22Rv1 (cell line): Measurements from ENCODE around the gene TENM4.

Experiments
- H3K27ac ChIP-seq: fragments of 450-650 bp; 2 replicates; pipeline ENCODE4 v1.5.1; 2017
- ZFX ChIP-seq: fragments of 450-650 bp; IDR thresholded peaks from 2 replicates; pipeline ENCODE4 v1.6.1; 2017; ENCODE audit warnings: antibody characterized with exemption, borderline replicate concordance
- TF ChIP-seq, protein P1 (sequence below): fragments of 450-650 bp; IDR thresholded peaks from 2 replicates; pipeline ENCODE4 v1.5.1; 2017; ENCODE audit warnings: mild to moderate bottlenecking

Gene TENM4

DNA sequence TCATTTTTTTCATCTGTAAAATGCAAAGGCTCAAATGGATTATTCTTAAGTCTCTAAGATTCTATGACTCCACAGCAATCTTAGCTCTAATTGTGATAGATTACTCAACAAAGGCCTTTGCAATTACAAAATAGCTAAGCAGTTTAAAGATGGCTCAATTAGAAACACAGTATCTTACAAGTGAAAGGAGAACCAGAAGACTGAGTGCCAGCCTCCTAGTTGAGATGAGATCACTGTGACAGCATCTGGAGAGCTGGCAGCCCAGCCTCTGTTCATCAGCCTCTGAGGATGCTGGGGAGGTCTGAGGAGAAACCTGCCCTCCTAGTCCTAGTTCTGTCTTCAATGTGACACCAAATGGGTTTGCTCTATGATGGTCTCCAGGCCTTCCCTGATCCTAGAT, 707.8 kb downstream of the TENM4 start:
- TF ChIP-seq, protein P1, sequence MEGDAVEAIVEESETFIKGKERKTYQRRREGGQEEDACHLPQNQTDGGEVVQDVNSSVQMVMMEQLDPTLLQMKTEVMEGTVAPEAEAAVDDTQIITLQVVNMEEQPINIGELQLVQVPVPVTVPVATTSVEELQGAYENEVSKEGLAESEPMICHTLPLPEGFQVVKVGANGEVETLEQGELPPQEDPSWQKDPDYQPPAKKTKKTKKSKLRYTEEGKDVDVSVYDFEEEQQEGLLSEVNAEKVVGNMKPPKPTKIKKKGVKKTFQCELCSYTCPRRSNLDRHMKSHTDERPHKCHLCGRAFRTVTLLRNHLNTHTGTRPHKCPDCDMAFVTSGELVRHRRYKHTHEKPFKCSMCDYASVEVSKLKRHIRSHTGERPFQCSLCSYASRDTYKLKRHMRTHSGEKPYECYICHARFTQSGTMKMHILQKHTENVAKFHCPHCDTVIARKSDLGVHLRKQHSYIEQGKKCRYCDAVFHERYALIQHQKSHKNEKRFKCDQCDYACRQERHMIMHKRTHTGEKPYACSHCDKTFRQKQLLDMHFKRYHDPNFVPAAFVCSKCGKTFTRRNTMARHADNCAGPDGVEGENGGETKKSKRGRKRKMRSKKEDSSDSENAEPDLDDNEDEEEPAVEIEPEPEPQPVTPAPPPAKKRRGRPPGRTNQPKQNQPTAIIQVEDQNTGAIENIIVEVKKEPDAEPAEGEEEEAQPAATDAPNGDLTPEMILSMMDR: no peak
- no peak for TF ChIP-seq ZFX
- H3K27ac ChIP-seq: no peak overlapping the region

DNA sequence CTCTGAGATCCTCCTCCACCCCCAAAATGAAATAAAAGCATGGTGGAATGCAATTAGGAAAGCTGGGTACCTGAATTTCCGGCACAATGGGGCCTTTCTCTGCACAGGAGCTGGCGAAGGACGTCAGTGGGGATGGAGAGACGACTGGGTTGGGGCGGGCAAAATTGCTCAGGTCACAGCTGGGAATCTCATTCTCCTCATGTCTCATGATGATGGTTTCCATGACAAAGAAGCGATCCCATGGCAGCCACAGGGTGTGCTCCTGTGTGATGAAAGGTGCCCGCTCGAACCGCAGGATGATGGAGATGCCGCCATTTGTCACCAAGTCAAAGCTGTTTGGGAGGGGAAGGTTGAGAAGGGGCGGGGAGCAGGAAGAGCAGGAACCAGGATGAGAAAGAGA, 708.6 kb downstream of the TENM4 start:
- TF ChIP-seq, protein P1: no peak
- TF ChIP-seq ZFX: no peak
- no peak overlapping the region for H3K27ac ChIP-seq

DNA sequence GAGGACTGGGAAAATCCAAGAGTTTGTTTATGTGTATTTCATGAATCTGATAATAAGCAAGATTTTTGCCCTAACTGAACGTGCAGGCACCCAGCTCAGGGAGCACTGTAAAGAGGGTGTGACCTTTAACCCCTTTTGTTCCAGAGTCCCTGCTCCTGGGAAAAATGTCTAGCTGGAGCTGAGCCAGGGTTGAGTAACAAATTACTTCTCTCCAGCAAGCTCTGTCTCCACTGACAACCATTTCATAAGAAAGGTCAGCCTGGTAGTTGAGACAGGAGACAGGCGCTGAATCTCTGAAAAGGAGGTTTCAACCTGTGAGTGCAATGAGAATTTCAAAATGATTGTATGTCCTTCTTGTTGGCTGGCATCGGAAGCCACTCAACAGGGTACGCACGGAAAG, 709.8 kb downstream of the TENM4 start:
- TF ChIP-seq, protein P1: no peak
- TF ChIP-seq ZFX: no peak
- no peak overlapping the region for H3K27ac ChIP-seq

DNA sequence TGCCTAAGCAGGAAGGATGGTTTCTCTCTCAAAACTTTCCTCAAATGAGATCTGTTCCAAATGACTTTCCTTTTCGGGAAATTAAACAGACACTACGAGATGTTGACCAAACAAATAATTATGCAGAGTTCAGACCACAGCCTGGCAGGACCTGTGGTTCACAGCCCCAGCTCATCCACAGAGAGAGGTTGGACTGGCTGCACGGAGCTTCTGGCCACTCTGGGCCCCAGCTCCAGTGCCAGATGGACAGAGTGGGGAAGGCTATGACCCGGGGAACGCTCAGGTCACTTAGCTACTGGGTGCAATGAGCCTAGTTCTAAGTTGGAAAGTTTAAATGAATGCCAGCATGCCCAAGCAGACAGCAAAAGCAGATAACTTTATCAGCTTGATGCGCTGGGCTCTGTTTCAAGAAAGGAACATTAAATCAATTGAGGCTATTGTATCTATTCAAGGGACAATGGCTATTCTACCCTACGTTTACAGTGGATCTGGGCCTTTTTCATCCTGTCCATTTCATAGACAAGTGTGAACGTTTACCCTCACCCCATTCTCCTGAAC, 710.5 kb downstream of the TENM4 start:
- TF ChIP-seq, protein P1: no peak
- TF ChIP-seq ZFX: no peak

DNA sequence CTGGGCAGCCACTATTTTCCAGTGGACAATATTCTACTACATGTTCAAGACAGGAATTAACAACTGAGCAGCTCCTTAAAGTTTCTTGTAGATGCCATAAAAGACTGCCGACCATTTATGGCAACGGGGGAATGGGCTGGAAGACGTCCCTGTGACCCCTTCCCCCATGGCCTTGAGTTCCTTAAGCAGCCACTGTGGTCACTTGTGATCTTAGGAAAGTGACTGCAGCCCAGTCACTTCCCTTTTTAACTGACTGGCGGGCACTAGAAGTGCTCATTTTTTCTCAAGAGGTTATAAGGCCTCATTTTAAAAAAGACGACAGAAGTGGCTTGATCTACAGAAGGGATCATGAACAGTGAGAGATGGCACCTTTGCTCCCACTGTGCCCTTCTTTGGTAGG, 713.0 kb downstream of the TENM4 start:
- H3K27ac ChIP-seq: no peak overlapping the region
- TF ChIP-seq, protein P1: no peak
- TF ChIP-seq ZFX: no peak

More for the DNA sequence above, 710.5 kb downstream of the TENM4 start:
- no peak overlapping the region for H3K27ac ChIP-seq

DNA sequence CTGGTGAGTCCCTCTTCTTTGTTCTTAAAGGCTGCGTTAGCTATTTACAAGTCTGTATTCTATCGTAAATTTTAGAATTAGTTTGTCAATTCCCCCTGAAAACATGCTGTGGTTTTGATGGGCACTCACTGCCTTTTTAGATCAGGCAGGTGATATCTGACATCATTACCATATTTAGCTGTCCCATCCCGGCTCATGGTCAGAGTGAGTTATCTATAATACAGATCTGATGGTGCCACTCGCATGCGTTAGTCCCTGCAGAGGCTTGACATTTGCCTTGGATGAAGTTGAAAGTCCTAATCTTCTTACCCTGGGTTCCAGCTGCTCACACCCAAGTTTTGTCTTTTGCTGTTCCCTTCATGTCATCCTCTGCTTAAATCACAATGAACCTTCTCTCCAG, 715.6 kb downstream of the TENM4 start:
- TF ChIP-seq, protein P1: no peak
- no peak for TF ChIP-seq ZFX

DNA sequence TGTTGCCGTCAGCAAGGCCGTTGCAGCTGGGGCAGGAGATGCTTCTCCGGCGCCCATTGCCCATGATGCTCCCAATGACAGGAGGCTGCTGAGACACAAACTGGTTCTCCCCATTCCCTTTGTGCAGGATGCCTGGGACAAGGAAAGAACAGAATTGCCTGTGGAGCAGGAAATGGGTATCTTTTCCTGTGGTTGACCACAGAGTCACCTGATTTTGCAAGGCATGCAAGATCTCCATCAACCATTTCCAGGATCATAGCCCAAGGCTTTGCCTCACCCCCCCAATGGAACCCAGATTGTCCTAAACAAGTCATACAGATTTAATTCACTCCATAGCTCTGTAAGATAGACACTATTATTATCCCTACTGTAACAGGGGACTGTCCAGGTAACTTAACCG, 718.0 kb downstream of the TENM4 start:
- no peak for TF ChIP-seq ZFX
- TF ChIP-seq, protein P1: no peak
- H3K27ac ChIP-seq: no peak overlapping the region

More for the DNA sequence above, 715.6 kb downstream of the TENM4 start:
- H3K27ac ChIP-seq: no peak overlapping the region
